K562 (cell line): Measurements from ENCODE around the gene ADGRG1. TPM values are rescaled to one million over a fixed set of nuclear protein-coding genes. Genes with fewer than 3 reads are reported as not detected.

Source experiments
- BCOR ChIP-seq: fragments of 450-650 bp; IDR thresholded peaks from 2 replicates; pipeline ENCODE4 v1.6.1; 2016
- CREB5 ChIP-seq: fragments of 250-450 bp; sonication (Bioruptor Pico); IDR thresholded peaks from 2 replicates; pipeline ENCODE4 v1.5.0; 2020; ENCODE audit warnings: mild to moderate bottlenecking
- CREM ChIP-seq: IDR thresholded peaks from 2 replicates; pipeline ENCODE4 v1.6.1; 2014; ENCODE audit warnings: antibody characterized with exemption, low read depth
- HDAC2 ChIP-seq: fragments of 450-650 bp; IDR thresholded peaks from 2 replicates; pipeline ENCODE4 v1.6.1; 2016; ENCODE audit warnings: mild to moderate bottlenecking
- NFE2L1 ChIP-seq: fragments of 450-650 bp; IDR thresholded peaks from 2 replicates; pipeline ENCODE4 v1.6.1; 2016; ENCODE audit warnings: missing genetic modification characterization, low read depth, mild to moderate bottlenecking, missing compliant biosample characterization, moderate library complexity, borderline replicate concordance
- NFIC ChIP-seq: fragments of 450-650 bp; IDR thresholded peaks from 2 replicates; pipeline ENCODE4 v1.6.1; 2017; ENCODE audit warnings: mild to moderate bottlenecking, inconsistent platforms
- PRMT5 ChIP-seq: sonication (generic); formaldehyde crosslinking; IDR thresholded peaks from 2 replicates; pipeline ENCODE4 v1.5.0; 2020; ENCODE audit warnings: missing genetic modification reagents
- PTTG1 ChIP-seq: fragments of 450-650 bp; IDR thresholded peaks from 2 replicates; pipeline ENCODE4 v1.6.1; 2016; ENCODE audit warnings: low read depth, mild to moderate bottlenecking, missing genetic modification characterization, missing compliant biosample characterization
- RBM25 ChIP-seq: fragments of 200-400 bp; formaldehyde crosslinking; IDR thresholded peaks from 2 replicates; pipeline ENCODE4 v1.6.1; 2018; ENCODE audit warnings: low read length, low read depth, moderate library complexity; ENCODE audit not compliant: severe bottlenecking
- SMARCA5 ChIP-seq: fragments of 450-650 bp; IDR thresholded peaks from 2 replicates; pipeline ENCODE4 v1.6.1; 2016
- SRF ChIP-seq, 2 experiments: fragments of 250-450, 450-650 bp in 1 of 2; sonication (Bioruptor Pico) in 1 of 2; sonication (generic) in 1 of 2; formaldehyde crosslinking; IDR thresholded peaks; 2 replicates each; pipeline versions ENCODE4 v1.5.0 to v1.5.1; 2020 to 2022; ENCODE audit warnings: mild to moderate bottlenecking in 1 of 2, missing genetic modification reagents in 1 of 2
- TAF15 ChIP-seq: fragments of 200-400 bp; formaldehyde crosslinking; IDR thresholded peaks from 2 replicates; pipeline ENCODE4 v1.6.1; 2017; ENCODE audit warnings: mild to moderate bottlenecking, low read depth, low read length, moderate library complexity
- TFE3 ChIP-seq: fragments of 450-650 bp; formaldehyde crosslinking; IDR thresholded peaks from 2 replicates; pipeline ENCODE4 v1.4.0; 2020; ENCODE audit warnings: mild to moderate bottlenecking, mixed read lengths
- USF1 ChIP-seq: sonication (generic); formaldehyde crosslinking; IDR thresholded peaks from 2 replicates; pipeline ENCODE4 v1.9.0; 2022; ENCODE audit warnings: mild to moderate bottlenecking, missing genetic modification reagents
- XRCC3 ChIP-seq: fragments of 450-650 bp; IDR thresholded peaks from 2 replicates; pipeline ENCODE4 v1.6.1; 2017; ENCODE audit warnings: mild to moderate bottlenecking, moderate library complexity
- ZBTB9 ChIP-seq: fragments of 450-650 bp; formaldehyde crosslinking; IDR thresholded peaks from 2 replicates; pipeline ENCODE4 v1.4.0; 2020; ENCODE audit warnings: mild to moderate bottlenecking, moderate library complexity
- ZNF24 ChIP-seq: fragments of 450-650 bp; IDR thresholded peaks from 2 replicates; pipeline ENCODE4 v1.6.1; 2016
- ZNF609 ChIP-seq: sonication (generic); formaldehyde crosslinking; IDR thresholded peaks from 2 replicates; pipeline ENCODE4 v1.8.1; 2023; ENCODE audit warnings: missing genetic modification reagents, mild to moderate bottlenecking, borderline replicate concordance
- polyA plus RNA-seq, 8 experiments: library from polyadenylated mRNA; depleted of rRNA in 4 of 8; stranded (reverse) in 5 of 8; unstranded in 3 of 8; fragments of >200 nt; fragmentation: Nextera tagmentation in 2 of 8; fragmentation: Illumina TruSeq in 1 of 8; extraction: Ambion mirVana in 2 of 8; extraction: Trizol in 1 of 8; gene quantifications; 2 replicates each; pipeline versions ENCODE4 v1.2.1 to v1.2.3, GENCODE V29; 2011 to 2014; ENCODE audit warnings: inconsistent platforms in 1 of 8, missing spikeins in 1 of 8
- total RNA-seq, 7 experiments: library from RNA; depleted of rRNA in 6 of 7; stranded (reverse); fragments of >200 nt in 6 of 7; fragmentation: Illumina TruSeq in 2 of 7; extraction: Trizol in 2 of 7; gene quantifications; 2 replicates each; pipeline versions ENCODE4 v1.2.1 to v1.2.3, GENCODE V29; 2011 to 2021; ENCODE audit warnings: low replicate concordance in 1 of 7

ADGRG1 gene
- total and polyA plus RNA-seq, 9 of the 15 experiments (the other 6 are each of a cell fraction or from before 2014, with no cell fraction given) = 0.04 to 0.31 (median 0.16) TPM; not detected in 6

GRCh38 chr16:57661936-57662906 lies 33.8 kb downstream of the ADGRG1 start (continued):
- TF ChIP-seq ZBTB9 = no peak
- peak; percentile 48 for TF ChIP-seq USF1 (CRISPR knock-in tag)
- TF ChIP-seq NFE2L1 = no peak
- peak; percentile 25 for TF ChIP-seq TFE3 (CRISPR knock-in tag)
- no peak for TF ChIP-seq CREB5 (CRISPR knock-in tag)
- no peak for TF ChIP-seq ZNF609 (CRISPR knock-in tag)
- no peak for TF ChIP-seq PTTG1 (tag)
- TF ChIP-seq HDAC2 = 0 out of 2 replicates have a peak, but pooled peaks have one; percentile 38
- TF ChIP-seq ZNF24 = no peak
- no peak for TF ChIP-seq XRCC3
- no peak for TF ChIP-seq CREM
- peak; percentile 72 for TF ChIP-seq NFIC
- no peak for TF ChIP-seq PRMT5
- no peak for TF ChIP-seq TAF15
- TF ChIP-seq SMARCA5 = no peak
- no peak for TF ChIP-seq SRF (CRISPR knock-in tag; IDR thresholded peaks at IDR 0.05)
- peak; percentile 36 for TF ChIP-seq RBM25
- TF ChIP-seq BCOR = peak; percentile 55; the same call in 1 of the 2 replicates
